Measurements from ENCODE around the gene MYH10. TPM values are rescaled to one million over a fixed set of nuclear protein-coding genes. Genes with fewer than 3 reads are reported as not detected.

The MYH10 gene
- total RNA-seq, 6 donors from 2014 or later = 73.3 to 246 (median 99.6) TPM

DNA sequence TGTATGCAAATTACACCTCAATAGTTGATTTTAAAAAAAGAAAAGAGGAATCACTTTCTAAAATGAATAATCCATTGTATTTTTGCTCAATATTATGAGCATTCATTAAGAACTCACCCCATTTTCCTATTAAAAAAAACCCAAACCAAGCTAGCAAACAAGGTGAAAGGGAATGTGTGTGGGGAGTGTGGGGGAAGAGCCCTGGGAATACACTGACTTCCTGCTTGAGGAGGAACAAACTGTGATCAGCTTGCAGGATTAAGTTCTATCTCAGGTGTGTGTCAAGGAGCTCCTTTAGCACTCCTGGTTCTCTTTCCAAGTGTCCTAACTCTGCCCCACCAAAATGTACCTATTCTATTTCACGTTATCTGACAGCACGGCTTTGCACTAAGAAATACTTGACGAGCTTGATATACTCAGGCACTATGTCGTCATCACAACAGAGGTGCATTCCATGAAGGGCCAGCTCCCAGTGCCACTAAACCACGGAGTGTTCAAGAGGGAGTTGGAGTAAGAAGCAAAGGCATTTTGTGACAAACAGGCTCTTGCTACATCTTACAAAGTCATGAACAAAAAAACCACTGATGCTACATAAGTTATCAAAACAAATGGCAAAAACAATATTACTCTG lies 73.2 kb downstream of the MYH10 start:
- TF ChIP-seq EP300 (IDR thresholded peaks at IDR 0.05) = peak in 1 of 4 donors; percentile 20
- TF ChIP-seq, protein P1, sequence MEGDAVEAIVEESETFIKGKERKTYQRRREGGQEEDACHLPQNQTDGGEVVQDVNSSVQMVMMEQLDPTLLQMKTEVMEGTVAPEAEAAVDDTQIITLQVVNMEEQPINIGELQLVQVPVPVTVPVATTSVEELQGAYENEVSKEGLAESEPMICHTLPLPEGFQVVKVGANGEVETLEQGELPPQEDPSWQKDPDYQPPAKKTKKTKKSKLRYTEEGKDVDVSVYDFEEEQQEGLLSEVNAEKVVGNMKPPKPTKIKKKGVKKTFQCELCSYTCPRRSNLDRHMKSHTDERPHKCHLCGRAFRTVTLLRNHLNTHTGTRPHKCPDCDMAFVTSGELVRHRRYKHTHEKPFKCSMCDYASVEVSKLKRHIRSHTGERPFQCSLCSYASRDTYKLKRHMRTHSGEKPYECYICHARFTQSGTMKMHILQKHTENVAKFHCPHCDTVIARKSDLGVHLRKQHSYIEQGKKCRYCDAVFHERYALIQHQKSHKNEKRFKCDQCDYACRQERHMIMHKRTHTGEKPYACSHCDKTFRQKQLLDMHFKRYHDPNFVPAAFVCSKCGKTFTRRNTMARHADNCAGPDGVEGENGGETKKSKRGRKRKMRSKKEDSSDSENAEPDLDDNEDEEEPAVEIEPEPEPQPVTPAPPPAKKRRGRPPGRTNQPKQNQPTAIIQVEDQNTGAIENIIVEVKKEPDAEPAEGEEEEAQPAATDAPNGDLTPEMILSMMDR (IDR thresholded peaks at IDR 0.05) = no peak
- H3K27me3 ChIP-seq = no peaks in the 10 kb centered on the region
- H3K9me3 ChIP-seq = no peaks in the 10 kb centered on the region
- no peak for ATAC-seq (ENCODE audit: low FRiP score in 2 of 2)
- WGBS, 2 donors = 65 to 75% methylated on average over 5 of the region's 5 CpGs
- DNase-seq = peak in 1 of 2 donors; percentile 38
- no peak overlapping the region for H3K4me3 ChIP-seq
- H3K36me3 ChIP-seq = peaks cover 0 to 4% (median 0%) of the 10 kb centered on the region in 4 donors
- peaks cover 0 to 2% (median 0%) of the 10 kb centered on the region in 4 donors for H3K4me1 ChIP-seq
- H3K27ac ChIP-seq = peak overlapping the region in 1 of 4 donors; percentile 42

DNA sequence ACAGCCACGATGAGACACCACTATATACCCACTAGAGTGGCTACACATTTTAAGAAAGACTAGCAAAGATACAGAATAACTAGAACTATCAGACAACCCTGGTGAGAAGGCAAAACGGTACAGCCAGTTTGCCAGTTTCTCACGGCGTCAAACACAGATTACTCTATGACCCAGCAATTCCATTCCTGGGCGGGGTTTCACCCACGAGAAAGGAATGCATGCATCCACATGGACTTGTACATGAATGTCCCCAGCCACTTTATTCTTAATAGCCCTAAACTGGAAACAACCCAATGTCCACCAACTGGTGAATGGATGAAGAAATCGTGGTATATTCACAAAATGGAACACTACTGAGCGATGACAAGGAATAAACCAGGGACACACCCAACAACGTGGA lies 74.5 kb downstream of the MYH10 start:
- Histone ChIP-seq H3K4me1 (peaks cover 0 to 2% (median 0%) of the 10 kb centered on the region in 4 donors), H3K4me3 (no peak overlapping the region), H3K36me3 (peaks cover 0 to 4% (median 0%) of the 10 kb centered on the region in 4 donors), H3K27me3 (no peaks in the 10 kb centered on the region), H3K9me3 (no peaks in the 10 kb centered on the region), H3K27ac (peak overlapping the region in 1 of 4 donors; percentile 42)
- peak in 1 of 2 donors; percentile 22 for DNase-seq
- 81 to 82% methylated on average over 9 of the region's 9 CpGs for WGBS, 2 donors
- no peak for ATAC-seq (ENCODE audit: low FRiP score in 2 of 2)
- TF ChIP-seq, protein P1 (IDR thresholded peaks at IDR 0.05) = no peak
- TF ChIP-seq POLR2A (IDR thresholded peaks at IDR 0.05) (no peak), EP300 (IDR thresholded peaks at IDR 0.05) (no peak), POLR2AphosphoS5 (IDR thresholded peaks at IDR 0.05) (peak in 1 of 2 donors; percentile 8)

DNA sequence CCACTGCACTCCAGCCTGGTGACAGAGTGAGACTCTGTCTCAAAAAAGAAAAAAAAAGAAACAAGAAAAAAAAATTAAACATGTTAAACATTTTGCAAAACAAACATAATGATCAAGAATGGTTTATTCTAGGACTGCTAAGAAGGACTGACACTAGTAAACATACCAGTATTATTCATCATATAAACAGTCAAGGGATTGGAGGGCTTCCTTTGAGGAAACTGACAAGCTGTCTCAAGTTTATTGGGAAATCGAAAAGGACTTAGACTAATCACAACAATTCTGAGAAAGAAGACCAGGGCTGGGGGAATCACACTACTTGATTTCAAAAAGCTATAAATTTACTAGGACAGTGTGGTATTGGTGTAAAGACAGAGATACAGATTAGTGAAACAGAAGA lies 75.5 kb downstream of the MYH10 start:
- no peaks in the 10 kb centered on the region for H3K27me3 ChIP-seq
- H3K27ac ChIP-seq = peak overlapping the region in 1 of 4 donors; percentile 42
- peaks cover 0 to 2% (median 0%) of the 10 kb centered on the region in 4 donors for H3K4me1 ChIP-seq
- 58 to 67% methylated on average over 1 of the region's 1 CpG for WGBS, 2 donors
- peaks cover 0 to 4% (median 0%) of the 10 kb centered on the region in 4 donors for H3K36me3 ChIP-seq
- ATAC-seq (ENCODE audit: low FRiP score in 2 of 2) = no peak
- H3K4me3 ChIP-seq = no peak overlapping the region
- no peak for TF ChIP-seq EP300 (IDR thresholded peaks at IDR 0.05)
- TF ChIP-seq, protein P1 (IDR thresholded peaks at IDR 0.05) = no peak
- no peak for TF ChIP-seq POLR2AphosphoS5 (IDR thresholded peaks at IDR 0.05)
- no peak for TF ChIP-seq POLR2A (IDR thresholded peaks at IDR 0.05)
- no peaks in the 10 kb centered on the region for H3K9me3 ChIP-seq
- no peak for DNase-seq

DNA sequence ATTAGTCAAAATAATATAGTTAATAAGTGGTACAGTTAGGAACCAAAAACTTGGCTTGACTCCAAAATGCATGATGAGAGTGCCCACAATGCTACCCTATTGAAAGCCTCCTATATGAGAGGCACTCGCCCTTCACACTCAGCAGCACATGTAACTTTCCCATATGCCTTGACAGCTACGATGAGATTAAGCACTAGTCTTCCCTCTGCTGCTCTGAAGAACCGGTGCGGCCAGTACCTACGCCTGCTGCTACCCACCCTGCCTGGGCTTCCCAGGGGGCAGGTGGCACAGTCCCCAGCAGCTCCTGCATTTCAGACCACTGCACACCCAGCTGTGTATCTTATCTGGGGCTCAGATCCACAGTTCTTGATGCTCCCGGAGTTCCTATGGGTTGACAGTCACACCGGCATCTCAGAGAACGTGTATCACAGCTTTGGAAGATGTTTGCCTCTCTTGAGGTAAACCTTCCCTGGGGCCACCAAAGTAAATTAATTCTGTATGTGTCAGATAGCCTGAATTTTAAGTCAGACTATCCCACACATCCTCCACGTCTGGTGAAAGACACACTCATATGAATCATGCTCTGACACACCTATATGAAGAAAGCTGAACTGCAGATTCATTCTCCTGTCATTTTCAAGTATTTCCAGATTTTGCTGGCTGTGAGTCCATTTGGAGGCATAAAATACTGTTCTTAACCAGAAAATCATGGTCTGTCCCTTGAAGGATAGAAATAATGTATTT lies 77.8 kb downstream of the MYH10 start:
- DNase-seq (peak in 1 of 2 donors; percentile 22), ATAC-seq (ENCODE audit: low FRiP score in 2 of 2) (no peak)
- H3K27ac ChIP-seq = no peak overlapping the region
- H3K9me3 ChIP-seq = no peaks in the 10 kb centered on the region
- 89 to 91% methylated on average over 9 of the region's 9 CpGs for WGBS, 2 donors
- no peaks in the 10 kb centered on the region for H3K27me3 ChIP-seq
- no peak overlapping the region for H3K4me3 ChIP-seq
- peaks cover 0 to 4% (median 0%) of the 10 kb centered on the region in 4 donors for H3K36me3 ChIP-seq
- H3K4me1 ChIP-seq = peaks cover 0 to 2% (median 0%) of the 10 kb centered on the region in 4 donors
- TF ChIP-seq POLR2A (IDR thresholded peaks at IDR 0.05) (no peak), EP300 (IDR thresholded peaks at IDR 0.05) (no peak), POLR2AphosphoS5 (IDR thresholded peaks at IDR 0.05) (no peak)
- TF ChIP-seq, protein P1 (IDR thresholded peaks at IDR 0.05) = no peak

Data from upper lobe of left lung (tissue), 6 donors.